C4-2B (cell line): ENCODE measurements around the gene WHAMM.
A peak's percentile ranks its signal among the peaks of the same experiment; 100 is the strongest.

ENCODE experiments used
- H3K27ac ChIP-seq: fragments of 450-650 bp; 2 replicates; pipeline ENCODE4 v1.5.1; 2017
- CTCF ChIP-seq: fragments of 450-650 bp; conservative IDR thresholded peaks from 2 replicates; pipeline ENCODE4 v1.5.1; 2017; ENCODE audit warnings: mild to moderate bottlenecking
- ZFX ChIP-seq: fragments of 450-650 bp; IDR thresholded peaks from 2 replicates; pipeline ENCODE4 v1.6.1; 2017

WHAMM gene

DNA sequence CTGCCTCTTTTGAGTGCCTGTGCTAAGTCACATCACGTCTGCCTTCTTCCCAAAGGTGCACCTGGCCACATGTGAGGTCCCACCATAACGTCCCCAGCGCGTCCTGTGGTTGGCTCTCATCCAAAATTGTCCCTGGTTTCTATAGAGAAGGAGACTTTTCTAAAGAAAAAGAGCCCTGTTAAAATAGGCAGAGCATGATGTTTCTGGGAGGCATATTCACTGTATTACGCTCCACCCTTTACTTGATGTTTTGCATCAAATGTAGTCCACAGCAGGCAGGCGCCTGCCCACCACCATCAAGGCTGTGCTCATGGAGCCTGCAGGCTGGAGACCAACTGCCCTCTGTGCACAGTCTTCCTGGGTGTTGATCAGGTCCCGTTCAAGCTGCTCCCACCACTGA is 36.3 kb downstream of the WHAMM start:
- H3K27ac ChIP-seq, result no peak overlapping the region
- TF ChIP-seq CTCF (no peak), ZFX (no peak)

- TF ChIP-seq CTCF, result no peak
- no peak for TF ChIP-seq ZFX
- H3K27ac ChIP-seq, result no peak overlapping the region
Observed at GRCh38 chr15:82846621-82847020, 37.2 kb downstream of the WHAMM start.

GRCh38 chr15:82847703-82848102 is 38.3 kb downstream of the WHAMM start:
- no peak overlapping the region for H3K27ac ChIP-seq
- TF ChIP-seq CTCF (no peak), ZFX (no peak)

GRCh38 chr15:82848241-82848993 is 39.0 kb downstream of the WHAMM start:
- peak overlapping the region; percentile 71; the same call in 1 of the 2 replicates for H3K27ac ChIP-seq
- no peak for TF ChIP-seq ZFX
- TF ChIP-seq CTCF, result no peak

DNA sequence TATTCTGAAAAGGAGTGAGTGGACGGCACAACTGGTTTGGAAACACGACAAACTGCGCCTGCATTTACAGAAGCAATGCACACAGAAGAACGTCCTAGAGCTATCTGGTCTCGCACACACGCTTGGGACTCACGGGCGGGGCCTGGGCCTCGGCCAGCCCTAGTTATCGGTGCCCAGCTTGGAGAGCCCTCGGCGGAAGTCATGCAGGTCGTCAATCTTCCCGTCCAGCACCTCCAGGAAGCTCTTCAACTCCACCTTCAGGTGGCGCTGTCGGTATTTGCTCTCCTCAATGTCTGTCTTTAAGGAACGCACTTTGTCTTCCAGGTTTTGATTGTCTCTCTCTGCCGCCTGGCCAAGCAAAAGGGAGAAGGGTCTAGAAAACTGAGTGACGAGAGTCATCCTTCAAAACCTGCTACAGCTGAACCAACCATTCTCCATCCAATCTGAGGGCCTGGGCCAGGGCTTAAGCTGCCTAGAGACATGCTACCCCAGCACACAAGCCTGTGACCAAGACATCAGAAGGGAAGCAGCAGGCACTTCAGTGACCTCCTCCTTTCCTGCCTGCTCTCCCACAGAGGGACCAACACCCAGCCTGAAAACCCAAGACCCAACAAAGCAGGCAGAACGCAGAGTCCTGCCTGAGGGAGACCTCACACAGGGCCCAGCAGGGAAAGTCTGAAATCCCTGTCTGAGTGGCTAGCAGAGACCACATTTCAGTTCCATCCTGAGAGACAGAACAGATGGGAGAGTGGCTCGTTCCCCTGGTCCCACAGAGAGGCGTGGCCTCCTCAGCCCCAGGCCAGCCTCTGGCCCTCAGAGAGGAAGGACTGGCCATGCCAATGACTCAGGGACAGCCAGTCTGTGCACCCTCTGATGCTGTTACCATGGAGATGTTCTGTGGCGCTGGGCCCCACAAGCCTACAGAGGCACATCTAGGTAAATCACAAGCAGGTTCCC is 40.4 kb downstream of the WHAMM start:
- H3K27ac ChIP-seq, result peak overlapping the region; percentile 71
- no peak for TF ChIP-seq ZFX
- peak; percentile 94 for TF ChIP-seq CTCF

- H3K27ac ChIP-seq, result peak overlapping the region; percentile 71
- TF ChIP-seq CTCF (no peak), ZFX (no peak)
Observed at GRCh38 chr15:82850731-82851130, 41.3 kb downstream of the WHAMM start.

DNA sequence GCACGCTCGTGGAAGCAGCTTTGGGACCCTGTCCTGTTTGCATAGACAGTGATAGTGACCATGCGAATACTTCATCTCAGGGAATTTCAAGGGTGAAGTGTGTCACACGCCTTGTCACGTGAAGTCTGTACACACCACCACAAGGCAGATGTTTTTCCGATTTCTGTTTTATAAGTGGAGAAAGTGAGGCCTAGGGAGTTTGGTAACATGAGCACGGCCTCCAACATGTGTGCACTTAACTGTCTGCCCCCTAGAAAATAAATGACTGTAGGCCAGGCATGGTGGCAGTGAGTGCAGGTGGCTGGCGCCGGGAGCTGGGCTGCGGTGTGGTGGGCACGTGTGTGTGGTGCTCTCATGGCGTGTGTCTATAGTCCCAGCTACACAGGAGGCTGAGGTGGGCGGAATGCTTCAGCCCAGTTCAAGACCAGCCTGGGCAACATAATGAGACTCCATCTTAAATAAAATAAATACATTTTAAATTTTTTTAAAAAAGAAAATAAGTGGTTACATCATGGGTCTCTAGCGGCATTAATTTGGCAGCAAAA is 42.0 kb downstream of the WHAMM start:
- H3K27ac ChIP-seq, result no peak overlapping the region
- TF ChIP-seq ZFX (no peak), CTCF (no peak)
